SK-N-SH treated with all-trans-retinoic acid at 6 μM for 48 hours (cell line): ENCODE data around the gene CCDC14.

Experiments
- CREB5 ChIP-seq: fragments of 250-450 bp; sonication (Bioruptor Pico); IDR thresholded peaks from 2 replicates; pipeline ENCODE4 v1.5.1; 2020; ENCODE audit warnings: low read depth, mild to moderate bottlenecking, moderate library complexity
- ISL1 ChIP-seq: fragments of 250-450 bp; sonication (Bioruptor Pico); IDR thresholded peaks from 2 replicates; pipeline ENCODE4 v2.1.2; 2022; ENCODE audit warnings: mild to moderate bottlenecking, moderate library complexity
- OSR1 ChIP-seq: fragments of 250-450 bp; sonication (Bioruptor Pico); IDR thresholded peaks from 2 replicates; pipeline ENCODE4 v1.8.0; 2022; ENCODE audit warnings: moderate library complexity, mild to moderate bottlenecking, inconsistent platforms
- ZC3H10 ChIP-seq: fragments of 250-450 bp; sonication (Bioruptor Pico); IDR thresholded peaks from 2 replicates; pipeline ENCODE4 v1.5.1; 2021; ENCODE audit warnings: mild to moderate bottlenecking, moderate library complexity

GRCh38 chr3:123947482-123947881, 13.5 kb downstream of the CCDC14 start:
- no peak for TF ChIP-seq OSR1 (CRISPR knock-in tag)
- no peak for TF ChIP-seq ISL1
- no peak for TF ChIP-seq CREB5
- TF ChIP-seq ZC3H10 (CRISPR knock-in tag), result no peak
